Endometrial microvascular endothelial cells (primary cell): ENCODE data around the gene MMP17. TPM values are rescaled to one million over a fixed set of nuclear protein-coding genes. Genes with fewer than 3 reads are reported as not detected.

ENCODE experiments used
- in situ Hi-C: cut with HindIII; loops from 2 replicates; pipeline ENCODE4 v1.10.0; 2017; ENCODE audit warnings: low sequenced_read_pairs, low pct_unique_long_range_greater_than_20kb; ENCODE audit errors: inconsistent ontology term
- total RNA-seq: library from RNA; depleted of rRNA; stranded (reverse); fragments of >200 nt; gene quantifications from one replicate; pipeline ENCODE4 v1.2.3, GENCODE V29; 2015; ENCODE audit errors: inconsistent ontology term

Gene MMP17
- total RNA-seq, 1 donor from 2014 or later, result 19.7 TPM

DNA sequence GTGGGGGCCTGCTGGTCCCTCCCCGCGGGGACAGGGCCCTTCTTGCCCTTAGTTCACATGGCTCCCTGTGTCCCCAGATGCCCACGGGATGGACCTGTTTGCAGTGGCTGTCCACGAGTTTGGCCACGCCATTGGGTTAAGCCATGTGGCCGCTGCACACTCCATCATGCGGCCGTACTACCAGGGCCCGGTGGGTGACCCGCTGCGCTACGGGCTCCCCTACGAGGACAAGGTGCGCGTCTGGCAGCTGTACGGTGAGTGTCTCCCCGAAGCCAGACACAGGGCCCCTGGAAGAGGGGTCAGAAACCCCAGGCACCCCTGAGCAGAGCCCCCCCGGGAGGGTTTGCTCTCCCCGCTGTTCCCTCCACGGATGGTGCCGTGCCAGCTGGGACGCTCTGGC, 13.4 kb downstream of the MMP17 start:
- in situ Hi-C loops, result no loop called here

DNA sequence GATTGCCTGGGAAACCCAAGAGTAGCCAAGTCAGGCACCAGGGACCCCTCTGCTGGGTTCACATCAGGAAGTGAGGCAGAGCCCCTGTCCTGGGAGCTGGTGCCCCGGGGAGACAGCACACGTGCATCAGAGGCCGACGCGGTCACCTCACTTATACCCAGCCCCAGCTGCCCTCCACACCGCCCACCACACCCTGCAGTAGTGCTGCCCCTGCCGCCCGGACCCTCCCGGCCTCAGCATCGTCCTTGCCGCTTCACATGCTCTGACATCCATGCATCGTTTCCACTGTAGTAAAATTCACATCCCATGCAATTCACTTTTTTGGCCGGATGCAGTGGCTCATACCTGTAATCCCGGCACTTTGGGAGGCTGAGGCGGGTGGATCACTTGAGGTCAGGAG, 14.0 kb downstream of the MMP17 start:
- in situ Hi-C loops, result no loop called here

DNA sequence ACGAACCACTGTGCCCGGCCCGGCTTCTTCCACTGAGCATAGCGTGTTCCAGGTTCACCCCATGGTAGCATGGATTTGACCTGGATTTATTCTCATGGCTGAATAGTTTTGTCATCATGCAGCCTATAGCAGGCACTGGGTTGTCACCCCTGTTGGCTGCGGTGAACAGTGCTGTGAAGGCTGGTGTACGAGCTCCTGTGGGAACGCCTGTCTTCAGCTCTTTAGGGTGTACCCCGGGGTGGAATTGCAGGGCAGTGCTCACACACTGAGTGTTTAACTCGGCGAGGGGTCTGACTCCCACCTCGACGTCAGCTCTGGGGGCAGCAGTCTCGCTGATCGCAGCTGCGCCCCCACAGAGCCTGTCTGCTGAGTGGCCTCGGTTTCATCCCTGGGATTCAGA, 15.3 kb downstream of the MMP17 start:
- in situ Hi-C loops, result no loop called here

DNA sequence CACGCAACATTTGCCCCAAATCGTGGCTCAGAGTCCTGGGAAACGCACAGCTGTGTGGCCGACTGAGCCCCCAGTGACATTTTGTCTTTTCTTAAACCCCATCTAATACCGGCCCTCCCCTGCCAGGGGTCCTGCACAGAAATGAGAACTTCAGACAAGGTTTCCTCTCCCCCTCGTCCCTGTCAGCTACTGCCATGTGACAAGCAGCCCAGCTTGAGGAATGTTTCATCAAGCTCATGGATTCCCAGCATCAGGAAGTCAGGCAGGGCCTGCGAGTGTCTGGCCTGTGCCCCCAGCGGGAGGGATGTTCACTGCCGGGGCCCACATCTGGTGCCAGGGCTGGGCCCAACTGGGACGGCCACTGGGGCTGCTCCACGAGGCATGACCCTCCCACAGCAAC, 15.9 kb downstream of the MMP17 start:
- in situ Hi-C loops, result no loop called here

GRCh38 chr12:131844656-131845055, 16.5 kb downstream of the MMP17 start:
- in situ Hi-C loops, result no loop called here

DNA sequence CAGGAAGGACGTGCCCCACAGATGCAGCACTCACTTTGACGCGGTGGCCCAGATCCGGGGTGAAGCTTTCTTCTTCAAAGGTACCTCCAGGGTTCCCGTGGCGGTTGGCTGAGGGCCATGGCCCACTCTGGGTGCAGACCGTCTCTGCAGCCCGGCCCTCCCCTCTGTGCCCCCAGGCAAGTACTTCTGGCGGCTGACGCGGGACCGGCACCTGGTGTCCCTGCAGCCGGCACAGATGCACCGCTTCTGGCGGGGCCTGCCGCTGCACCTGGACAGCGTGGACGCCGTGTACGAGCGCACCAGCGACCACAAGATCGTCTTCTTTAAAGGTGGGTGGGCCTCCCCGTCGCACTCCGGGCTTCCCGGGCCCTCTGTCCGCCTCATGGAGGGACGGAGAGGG, 16.9 kb downstream of the MMP17 start:
- in situ Hi-C loops, result no loop called here

DNA sequence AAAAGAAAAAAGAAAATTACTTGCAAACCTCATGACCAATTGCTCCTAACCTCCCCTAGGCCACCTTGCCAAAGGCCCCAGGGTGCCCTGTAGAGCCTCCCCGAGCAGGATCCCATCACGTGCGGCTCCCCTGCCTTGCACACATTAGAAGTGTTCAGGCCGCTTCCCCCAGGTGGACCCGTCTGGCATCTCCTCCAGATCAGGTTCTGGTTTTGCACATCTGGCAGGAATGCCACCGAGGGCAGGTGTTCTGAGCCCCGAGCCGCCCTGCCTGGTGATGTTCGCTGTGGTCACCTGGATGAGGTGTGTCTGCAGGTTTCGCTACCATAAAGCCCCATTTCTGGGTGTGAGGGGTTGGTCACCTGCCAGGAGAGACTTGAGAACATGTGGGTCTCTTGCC, 19.3 kb downstream of the MMP17 start:
- in situ Hi-C loops, result no loop called here

- in situ Hi-C loops, result no loop called here
Measured at GRCh38 chr12:131848753-131849152, 20.6 kb downstream of the MMP17 start.

- in situ Hi-C loops, result loop anchor here (25.0 kb wide), 1 partner anchor 162 kb away; no protein-coding TSS in a partner anchor
Measured at GRCh38 chr12:131849700-131850553, 21.7 kb downstream of the MMP17 start.

GRCh38 chr12:131850856-131851559, 22.8 kb downstream of the MMP17 start:
- in situ Hi-C loops, result loop anchor here (25.0 kb wide), 1 partner anchor 161 kb away; no protein-coding TSS in a partner anchor

GRCh38 chr12:131851741-131852550, 23.8 kb downstream of the MMP17 start:
- in situ Hi-C loops, result loop anchor here (25.0 kb wide), 1 partner anchor 160 kb away; no protein-coding TSS in a partner anchor

GRCh38 chr12:131852551-131853299, 24.5 kb downstream of the MMP17 start:
- in situ Hi-C loops, result loop anchor here (25.0 kb wide), 1 partner anchor 160 kb away; no protein-coding TSS in a partner anchor

DNA sequence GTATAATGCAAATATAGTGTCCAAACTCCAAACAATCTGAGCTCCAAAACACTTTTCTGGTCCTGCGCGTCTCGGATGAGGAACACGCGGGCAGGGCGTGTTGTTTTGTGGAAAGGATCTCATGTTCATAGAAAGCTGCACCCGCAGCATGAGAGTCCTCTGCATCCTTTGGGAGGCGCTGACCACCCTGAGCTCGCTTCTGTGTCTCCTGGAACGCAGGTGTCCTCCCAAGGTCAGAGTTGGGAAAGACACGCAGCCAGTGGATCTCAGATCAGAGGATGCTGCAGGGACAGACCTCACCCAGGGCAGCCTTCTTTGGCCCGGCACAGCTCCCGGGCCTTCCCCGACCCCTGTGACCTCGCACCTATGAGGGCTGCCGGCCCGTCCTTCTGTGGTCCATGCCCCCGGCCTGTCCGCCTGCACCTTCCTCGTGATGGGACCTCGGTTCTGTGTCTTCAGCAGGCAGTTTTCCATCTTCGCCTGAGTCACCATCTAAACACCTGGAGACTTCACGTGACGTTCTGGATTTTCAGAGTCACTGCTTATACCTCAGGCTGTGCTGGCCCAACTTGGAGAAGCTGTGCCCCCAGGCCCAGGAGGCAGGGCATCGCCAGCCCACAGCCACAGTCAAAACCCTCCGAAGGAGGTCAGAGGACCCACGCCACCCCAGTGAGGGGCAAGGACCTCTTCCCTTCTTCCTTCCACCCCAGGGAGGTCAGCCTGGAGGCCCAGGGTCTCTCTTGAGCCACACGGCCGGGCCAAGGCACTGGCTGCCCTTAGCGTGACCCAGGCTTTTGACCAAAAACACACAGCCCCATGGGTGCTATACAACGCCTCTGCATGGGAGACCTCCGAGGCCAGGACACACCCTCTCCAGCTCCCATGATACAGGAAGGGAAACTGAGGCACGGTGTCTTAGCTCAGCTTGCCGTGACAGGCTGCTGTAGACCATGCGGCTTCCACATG, 25.9 kb downstream of the MMP17 start:
- in situ Hi-C loops, result loop anchor here (25.0 kb wide), 1 partner anchor 158 kb away; no protein-coding TSS in a partner anchor

GRCh38 chr12:131854861-131855476, 26.8 kb downstream of the MMP17 start:
- in situ Hi-C loops, result loop anchor here (25.0 kb wide), 1 partner anchor 157 kb away; no protein-coding TSS in a partner anchor

DNA sequence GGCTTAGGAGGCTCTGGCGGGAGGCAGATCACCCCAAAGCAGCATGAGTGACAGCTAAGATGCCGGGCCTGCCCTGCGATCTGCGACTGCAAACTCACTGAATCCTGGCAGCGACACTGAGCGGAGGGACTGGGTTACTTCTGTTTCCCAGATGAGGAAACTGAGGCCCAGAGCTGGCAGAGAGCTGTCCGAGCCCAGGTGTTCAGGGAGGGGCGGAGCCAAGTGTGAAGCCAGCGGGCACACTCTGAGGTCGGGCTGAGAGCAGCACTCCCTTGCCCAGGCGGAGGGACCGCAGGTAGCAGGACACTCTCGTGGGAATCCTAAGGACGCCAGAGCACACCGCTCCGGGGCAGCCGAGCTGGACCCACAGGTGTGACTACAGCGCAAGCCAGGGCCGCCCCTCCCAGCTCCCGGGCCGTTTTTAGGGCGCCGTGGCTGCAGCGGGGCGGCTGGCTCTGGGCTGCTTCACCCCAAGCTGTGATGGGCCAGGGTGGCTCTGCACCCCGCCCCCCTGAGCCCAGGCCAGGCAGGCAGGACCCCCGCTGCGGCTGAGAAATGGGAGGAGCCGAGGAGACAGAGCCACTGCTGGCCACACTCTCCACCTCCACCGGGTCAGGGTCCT, 27.4 kb downstream of the MMP17 start:
- in situ Hi-C loops, result loop anchor here (25.0 kb wide), 1 partner anchor 157 kb away; no protein-coding TSS in a partner anchor

DNA sequence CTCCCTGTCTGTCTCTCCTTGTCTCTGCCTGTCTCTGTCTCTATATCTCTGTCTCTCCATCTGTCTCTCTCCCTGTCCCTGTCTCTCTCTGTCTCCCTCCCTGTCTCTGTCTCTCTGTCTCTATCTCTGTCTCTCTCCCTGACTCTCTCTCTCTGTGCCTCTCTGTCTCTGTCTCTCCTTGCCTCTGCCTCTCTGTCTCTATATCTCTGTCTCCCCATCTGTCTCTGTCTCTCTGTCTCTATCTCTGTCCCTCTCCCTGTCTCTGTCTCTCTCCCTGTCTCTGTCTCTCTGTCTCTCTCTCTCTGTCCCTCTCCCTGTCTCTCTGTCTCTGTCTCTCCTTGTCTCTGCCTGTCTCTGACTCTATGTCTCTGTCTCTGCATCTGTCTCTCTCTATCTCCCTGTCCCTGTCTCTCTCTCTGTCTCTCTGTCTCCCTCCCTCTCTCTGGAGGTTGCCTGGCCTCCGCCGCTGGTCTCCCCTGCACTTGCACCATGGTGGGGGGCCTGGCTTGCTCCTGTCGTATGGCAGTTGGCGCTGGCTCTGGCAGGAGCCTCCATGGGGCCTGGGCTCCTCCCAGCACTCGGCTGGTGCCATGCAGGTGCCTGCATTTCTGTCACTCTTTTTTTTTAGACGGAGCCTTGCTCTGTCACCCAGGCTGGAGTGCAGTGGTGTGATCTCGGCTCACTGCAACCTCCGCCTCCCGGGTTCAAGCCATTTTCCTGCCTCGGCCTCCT, 28.3 kb downstream of the MMP17 start:
- in situ Hi-C loops, result loop anchor here (25.0 kb wide), 1 partner anchor 156 kb away; no protein-coding TSS in a partner anchor
